ENCODE data around the gene ESF1. TPM values are rescaled to one million over a fixed set of nuclear protein-coding genes. Genes with fewer than 3 reads are reported as not detected.

ESF1 gene
- total and polyA plus RNA-seq, 2 of the 8 experiments (the other 6 are each of a cell fraction or from before 2014, with no cell fraction given), result 1.1 to 32.9 TPM

DNA sequence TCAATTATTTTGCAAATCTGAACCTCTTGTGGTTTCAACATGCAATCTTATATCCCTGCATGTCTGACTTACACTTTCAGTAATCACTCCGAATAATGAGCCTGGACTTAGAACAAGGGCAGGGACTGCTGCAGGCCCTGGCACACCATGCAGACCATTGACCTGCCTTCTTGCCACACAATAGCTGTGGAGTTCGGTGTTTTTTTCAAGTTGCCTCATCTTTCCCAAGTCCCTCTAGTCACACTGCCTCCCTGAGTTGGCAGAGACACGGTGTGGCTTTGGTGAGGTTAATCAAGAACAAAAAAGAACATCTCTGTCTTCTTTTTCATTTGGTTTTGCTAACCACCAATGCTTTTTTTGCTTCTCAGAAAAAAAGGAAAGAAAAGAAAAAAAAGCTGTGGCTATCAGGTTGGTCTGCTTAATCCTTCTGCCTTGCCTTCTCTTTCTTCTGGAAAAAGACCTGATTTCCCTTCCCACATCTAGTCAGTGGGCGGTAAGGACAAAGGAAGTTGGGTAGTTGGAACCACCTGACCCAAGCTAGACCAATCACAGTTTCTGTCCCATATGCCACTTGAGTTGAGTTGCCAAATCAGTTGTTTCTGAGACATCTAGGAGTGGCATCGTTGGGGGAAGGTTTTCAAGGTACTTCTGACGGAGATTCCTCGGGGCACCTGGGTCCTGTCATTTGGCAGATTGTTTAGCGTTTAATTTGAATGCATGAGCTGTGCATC is 90.1 kb downstream of the ESF1 start:
- Histone ChIP-seq H3K36me3 (ENCODE audit: control insufficient read depth in 2 of 4, insufficient read depth in 4 of 4, low read length in 3 of 4) (no peaks in the 10 kb centered on the region), H2AFZ (ENCODE audit: low read length) (no peak overlapping the region), H2AK5ac (ENCODE audit: low read depth, low read length) (no peak overlapping the region), H2BK15ac (ENCODE audit: low read length) (no peak overlapping the region), H2BK120ac (replicated peaks; ENCODE audit: low read depth, low read length) (no peak overlapping the region), H3K27me3 (replicated peaks in 1 of 4; ENCODE audit: control insufficient read depth in 3 of 4, extremely low read depth in 1 of 4, insufficient read depth in 3 of 4, low read length in 3 of 4) (no peaks in the 10 kb centered on the region), H3K4me1 (replicated peaks in 1 of 4; ENCODE audit: control insufficient read depth in 3 of 4, insufficient read depth in 4 of 4, low read length in 3 of 4) (no peaks in the 10 kb centered on the region), H4K20me1 (replicated peaks in 1 of 2; ENCODE audit: control insufficient read depth in 1 of 2, insufficient read depth in 2 of 2, low read length in 2 of 2) (no peaks in the 10 kb centered on the region), H3K79me1 (ENCODE audit: low read depth, low read length) (no peaks in the 10 kb centered on the region), H3K9me3 (ENCODE audit: insufficient read depth in 2 of 2, low read depth in 1 of 2, low read length in 1 of 2) (no peaks in the 10 kb centered on the region), H3K23ac (ENCODE audit: insufficient read length) (no peak overlapping the region), H3K9ac (replicated peaks in 1 of 4; ENCODE audit: extremely low read depth in 1 of 4, low read depth in 3 of 4, low read length in 3 of 4) (no peak overlapping the region), H3K56ac (replicated peaks; ENCODE audit: insufficient read length, low read depth, low read length) (no peak overlapping the region), H2BK20ac (ENCODE audit: low read length) (no peak overlapping the region), H3K79me2 (ENCODE audit: control insufficient read depth in 1 of 2, insufficient read depth in 2 of 2, low read length in 2 of 2) (no peaks in the 10 kb centered on the region), H4K91ac (replicated peaks; ENCODE audit: insufficient read length, low read length) (no peak overlapping the region), H3K23me2 (ENCODE audit: low read depth, low read length) (no peaks in the 10 kb centered on the region), H3K27ac (ENCODE audit: low read depth, low read length) (no peak overlapping the region), H3K14ac (ENCODE audit: insufficient read length) (no peak overlapping the region), H3K18ac (ENCODE audit: extremely low read depth, low read length) (no peak overlapping the region), H2BK12ac (ENCODE audit: low read depth, low read length) (no peak overlapping the region), H3K4me3 (ENCODE audit: extremely low read depth in 1 of 4, insufficient read depth in 2 of 4, low read depth in 3 of 4, low read length in 4 of 4) (no peak overlapping the region), H4K5ac (ENCODE audit: insufficient read length, low read depth, low read length) (no peak overlapping the region), H4K8ac (ENCODE audit: extremely low read depth, insufficient read depth, low read length) (no peak overlapping the region), H3K4ac (replicated peaks; ENCODE audit: insufficient read length, low read depth, low read length) (no peak overlapping the region), H3K4me2 (ENCODE audit: insufficient read depth in 1 of 2, low read depth in 2 of 2, low read length in 2 of 2) (no peak overlapping the region), H2BK5ac (ENCODE audit: low read depth, low read length) (no peak overlapping the region)
- FAIRE-seq (no peak), DNase-seq (ENCODE audit: low read depth in 1 of 2, low spot score in 2 of 2) (no peak)
- ChIA-PET CTCF (ENCODE audit: partially characterized antibody) (interaction anchor here (0.9 kb wide), 1 partner anchor 148 kb away, joined by 3 read pairs; no protein-coding TSS in a partner anchor), POLR2A (ENCODE audit: partially characterized antibody) (no interaction called here)
- TF ChIP-seq BACH1 (IDR thresholded peaks at IDR 0.05; ENCODE audit: low read length), result no peak
- 92% methylated on average over 8 of the region's 8 CpGs; no CpG with 5 or more reads in 1 of the 2 experiments for WGBS, 2 experiments (ENCODE audit: extremely low coverage in 1 of 2, insufficient coverage in 1 of 2, insufficient read length in 1 of 2, insufficient replicate concordance in 2 of 2, low coverage in 1 of 2, low lambda C conversion rate in 2 of 2, missing lambda C conversion rate in 1 of 2)

Data from H1 (cell line).